ENCODE measurements around the gene SLC24A3.

- TF ChIP-seq CTCF (conservative IDR thresholded peaks at IDR 0.05; ENCODE audit: low read depth, low read length) (no peak), EZH2 (IDR thresholded peaks at IDR 0.05; ENCODE audit: borderline replicate concordance, low read depth, low read length, poor library complexity, severe bottlenecking) (no peak)
Measured at GRCh38 chr20:19750907-19751636, 538.6 kb downstream of the SLC24A3 start.
